Progenitor cell of endocrine pancreas (in vitro differentiated cells): ENCODE data around the gene SLC44A5. TPM values are rescaled to one million over a fixed set of nuclear protein-coding genes. Genes with fewer than 3 reads are reported as not detected.

Source experiments
- DNase-seq: peaks from one replicate; pipeline ENCODE4 v3.0.0; 2021; ENCODE audit warnings: low spot score; ENCODE audit not compliant: unreplicated experiment
- H3K27ac Mint-ChIP-seq: 2 replicates; pipeline ENCODE4 v1.8.0; 2021; ENCODE audit warnings: mild to moderate bottlenecking, moderate library complexity, mixed read lengths
- H3K27me3 Mint-ChIP-seq: 2 replicates; pipeline ENCODE4 v1.8.0; 2021; ENCODE audit warnings: mixed read lengths
- H3K36me3 Mint-ChIP-seq: 2 replicates; pipeline ENCODE4 v1.8.0; 2022; ENCODE audit warnings: mixed read lengths; ENCODE audit not compliant: insufficient read depth
- H3K4me1 Mint-ChIP-seq: 2 replicates; pipeline ENCODE4 v1.8.0; 2021; ENCODE audit warnings: low read depth, mixed read lengths
- H3K4me3 Mint-ChIP-seq: 2 replicates; pipeline ENCODE4 v1.8.0; 2021; ENCODE audit warnings: low read depth, mild to moderate bottlenecking, moderate library complexity, mixed read lengths
- H3K9me3 Mint-ChIP-seq: 2 replicates; pipeline ENCODE4 v1.8.0; 2021; ENCODE audit warnings: low read depth, mixed read lengths
- total RNA-seq: library from RNA; stranded (reverse); gene quantifications from 2 replicates; pipeline ENCODE4 v1.2.1, GENCODE V29; 2021
- TF ChIP-seq, protein P1 (sequence below): fragments of 200-600 bp; sonication (generic); IDR thresholded peaks from one replicate; pipeline ENCODE4 v1.5.0; 2021; ENCODE audit warnings: antibody characterized with exemption, mild to moderate bottlenecking; ENCODE audit not compliant: unreplicated experiment

Gene SLC44A5
- total RNA-seq, 1 donor from 2014 or later, result 8.8 TPM

DNA sequence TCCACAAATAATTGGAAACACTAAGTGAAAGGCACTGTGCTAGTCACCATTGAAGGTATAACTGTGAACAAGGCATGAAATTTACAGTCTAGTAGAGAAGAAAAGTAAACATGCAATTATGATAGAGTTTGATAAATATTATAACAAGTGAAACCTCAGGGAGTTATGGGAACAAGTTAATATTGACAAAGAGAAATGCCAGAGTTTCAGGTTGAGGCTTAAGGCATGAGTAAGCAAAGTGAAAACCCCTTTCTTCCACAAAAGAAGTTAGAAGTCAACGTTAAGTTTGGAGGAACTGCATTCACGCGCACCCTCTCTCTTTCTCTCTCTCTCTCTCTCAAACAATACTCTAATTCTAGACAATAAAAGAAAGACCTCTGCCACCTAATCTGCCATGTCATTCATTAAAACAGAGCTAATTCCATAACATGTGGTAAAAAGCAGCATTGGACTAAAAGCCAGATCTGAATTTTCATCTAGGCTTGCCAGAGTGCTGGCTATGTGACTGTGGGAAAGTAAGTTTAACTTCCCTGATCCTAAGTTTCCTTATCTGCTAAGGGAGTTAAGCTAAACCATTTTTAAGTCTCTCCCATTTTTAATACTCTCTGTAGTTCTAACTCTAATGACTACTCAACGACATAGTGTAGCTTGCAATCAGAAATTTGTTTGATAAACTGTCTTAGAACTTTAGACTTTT, 22.0 kb downstream of the SLC44A5 start:
- peaks cover 19% of the 10 kb centered on the region for H3K9me3 Mint-ChIP-seq
- H3K27me3 Mint-ChIP-seq, result peaks cover 11% of the 10 kb centered on the region
- H3K4me3 Mint-ChIP-seq, result no peak overlapping the region
- peaks cover 28% of the 10 kb centered on the region for H3K4me1 Mint-ChIP-seq
- H3K36me3 Mint-ChIP-seq, result peaks cover 3% of the 10 kb centered on the region
- TF ChIP-seq, protein P1, sequence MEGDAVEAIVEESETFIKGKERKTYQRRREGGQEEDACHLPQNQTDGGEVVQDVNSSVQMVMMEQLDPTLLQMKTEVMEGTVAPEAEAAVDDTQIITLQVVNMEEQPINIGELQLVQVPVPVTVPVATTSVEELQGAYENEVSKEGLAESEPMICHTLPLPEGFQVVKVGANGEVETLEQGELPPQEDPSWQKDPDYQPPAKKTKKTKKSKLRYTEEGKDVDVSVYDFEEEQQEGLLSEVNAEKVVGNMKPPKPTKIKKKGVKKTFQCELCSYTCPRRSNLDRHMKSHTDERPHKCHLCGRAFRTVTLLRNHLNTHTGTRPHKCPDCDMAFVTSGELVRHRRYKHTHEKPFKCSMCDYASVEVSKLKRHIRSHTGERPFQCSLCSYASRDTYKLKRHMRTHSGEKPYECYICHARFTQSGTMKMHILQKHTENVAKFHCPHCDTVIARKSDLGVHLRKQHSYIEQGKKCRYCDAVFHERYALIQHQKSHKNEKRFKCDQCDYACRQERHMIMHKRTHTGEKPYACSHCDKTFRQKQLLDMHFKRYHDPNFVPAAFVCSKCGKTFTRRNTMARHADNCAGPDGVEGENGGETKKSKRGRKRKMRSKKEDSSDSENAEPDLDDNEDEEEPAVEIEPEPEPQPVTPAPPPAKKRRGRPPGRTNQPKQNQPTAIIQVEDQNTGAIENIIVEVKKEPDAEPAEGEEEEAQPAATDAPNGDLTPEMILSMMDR, result no peak
- no peak for DNase-seq
- H3K27ac Mint-ChIP-seq, result peak overlapping the region; percentile 25

DNA sequence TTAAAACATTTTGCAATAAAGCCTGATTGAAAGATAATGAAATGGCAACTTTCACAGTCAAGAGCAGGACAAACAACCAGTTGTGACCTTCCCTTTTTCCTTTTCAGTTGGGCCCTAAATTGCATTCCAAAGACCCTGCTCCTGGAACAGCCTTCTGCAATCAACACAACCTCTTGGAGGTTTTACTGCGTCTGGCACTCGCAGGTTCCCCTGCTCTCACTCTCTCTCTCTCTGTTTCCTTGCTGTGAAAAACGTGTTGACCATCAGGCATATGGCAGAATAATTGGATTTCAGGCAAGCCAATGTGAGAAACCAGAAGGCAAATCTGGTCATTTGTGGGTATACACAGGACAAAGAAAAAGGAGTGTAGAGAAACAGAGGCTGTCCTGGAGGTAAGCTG, 23.2 kb downstream of the SLC44A5 start:
- DNase-seq, result no peak
- Mint-ChIP-seq H3K4me3 (no peak overlapping the region), H3K27me3 (peaks cover 17% of the 10 kb centered on the region), H3K36me3 (peaks cover under 1% of the 10 kb centered on the region), H3K4me1 (peaks cover 28% of the 10 kb centered on the region), H3K9me3 (peaks cover 8% of the 10 kb centered on the region), H3K27ac (peak overlapping the region; percentile 12)
- TF ChIP-seq, protein P1, result no peak

DNA sequence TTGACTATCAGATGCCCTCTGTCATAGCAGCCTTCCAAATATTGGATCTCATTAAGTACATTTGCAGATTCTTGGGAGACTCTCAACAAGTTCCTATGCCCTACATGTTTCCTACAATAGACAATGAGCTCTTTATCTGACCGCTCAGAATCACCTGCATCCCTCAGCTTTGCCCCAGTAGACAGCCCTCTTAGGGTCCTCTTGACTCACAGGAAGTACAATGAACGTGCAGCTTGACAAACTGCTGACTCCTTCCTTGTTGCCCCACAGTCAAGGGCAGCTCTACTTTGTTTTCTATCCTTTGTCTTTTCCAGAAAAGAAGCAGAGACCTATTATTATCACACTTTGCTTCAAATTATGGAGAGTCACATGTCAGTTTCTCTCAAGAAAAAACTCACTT, 27.6 kb downstream of the SLC44A5 start:
- no peaks in the 10 kb centered on the region for H3K36me3 Mint-ChIP-seq
- peaks cover 25% of the 10 kb centered on the region for H3K4me1 Mint-ChIP-seq
- peaks cover 6% of the 10 kb centered on the region for H3K27me3 Mint-ChIP-seq
- H3K27ac Mint-ChIP-seq, result no peak overlapping the region
- TF ChIP-seq, protein P1, result no peak
- no peak for DNase-seq
- no peak overlapping the region for H3K4me3 Mint-ChIP-seq
- H3K9me3 Mint-ChIP-seq, result no peaks in the 10 kb centered on the region

DNA sequence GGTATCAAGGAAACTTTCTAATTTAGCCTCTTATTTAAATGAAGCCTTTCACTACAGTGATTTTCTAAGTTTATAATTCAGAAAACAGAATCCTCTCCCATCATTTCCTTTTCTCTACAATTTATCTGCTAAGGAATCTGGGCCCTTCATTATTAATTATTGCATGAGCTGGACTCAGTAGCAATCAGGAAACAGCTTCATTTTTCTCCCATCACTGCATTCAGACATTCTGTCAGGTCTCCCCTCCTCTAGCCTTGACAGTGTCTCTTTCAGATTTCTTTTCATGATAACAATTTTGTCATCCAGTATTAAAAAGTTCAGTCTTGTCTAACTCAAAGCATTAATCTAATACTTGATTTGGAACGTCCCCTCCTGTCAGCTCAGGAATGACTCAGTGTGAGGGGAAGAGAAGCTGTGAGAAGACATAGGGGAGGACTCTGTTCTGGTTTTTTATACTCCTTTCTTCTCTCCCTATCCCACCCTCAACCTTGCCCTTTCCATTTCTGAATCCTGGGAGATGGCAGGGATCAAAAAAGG, 28.1 kb downstream of the SLC44A5 start:
- peaks cover 22% of the 10 kb centered on the region for H3K4me1 Mint-ChIP-seq
- TF ChIP-seq, protein P1, result no peak
- H3K27me3 Mint-ChIP-seq, result peaks cover 6% of the 10 kb centered on the region
- H3K4me3 Mint-ChIP-seq, result no peak overlapping the region
- no peaks in the 10 kb centered on the region for H3K36me3 Mint-ChIP-seq
- H3K9me3 Mint-ChIP-seq, result no peaks in the 10 kb centered on the region
- no peak overlapping the region for H3K27ac Mint-ChIP-seq
- DNase-seq, result no peak

DNA sequence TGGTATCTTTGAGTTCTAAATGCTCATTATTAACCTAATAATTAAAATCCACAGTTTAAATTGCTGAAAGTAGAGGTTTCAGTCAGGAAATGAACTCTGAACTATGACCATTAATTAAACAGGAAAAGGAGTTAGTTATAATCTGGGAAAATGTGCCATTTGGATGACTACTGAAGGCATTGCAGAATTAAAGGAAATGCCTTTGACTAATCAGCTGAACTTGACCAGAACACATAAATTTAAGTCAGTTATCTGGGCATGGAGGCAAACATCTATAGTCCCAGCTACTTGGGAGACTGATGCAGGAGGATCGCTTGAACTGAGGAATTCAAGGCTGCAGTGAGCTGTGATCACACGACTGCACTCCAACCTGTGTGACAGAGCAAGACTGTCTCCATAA, 31.9 kb downstream of the SLC44A5 start:
- TF ChIP-seq, protein P1, result no peak
- H3K27ac Mint-ChIP-seq, result no peak overlapping the region

More for the DNA sequence above, 31.9 kb downstream of the SLC44A5 start:
- no peaks in the 10 kb centered on the region for H3K9me3 Mint-ChIP-seq
- peaks cover 6% of the 10 kb centered on the region for H3K4me1 Mint-ChIP-seq
- no peak for DNase-seq
- H3K4me3 Mint-ChIP-seq, result no peak overlapping the region
- H3K36me3 Mint-ChIP-seq, result no peaks in the 10 kb centered on the region
- H3K27me3 Mint-ChIP-seq, result peaks cover 10% of the 10 kb centered on the region
